Ecto neural progenitor cell (in vitro differentiated cells): ENCODE results near the gene TMEM145.

Source experiments
- DNase-seq: peaks from one replicate; pipeline ENCODE4 v3.0.0-alpha.2; 2018; ENCODE audit warnings: low spot score

The TMEM145 gene

DNA sequence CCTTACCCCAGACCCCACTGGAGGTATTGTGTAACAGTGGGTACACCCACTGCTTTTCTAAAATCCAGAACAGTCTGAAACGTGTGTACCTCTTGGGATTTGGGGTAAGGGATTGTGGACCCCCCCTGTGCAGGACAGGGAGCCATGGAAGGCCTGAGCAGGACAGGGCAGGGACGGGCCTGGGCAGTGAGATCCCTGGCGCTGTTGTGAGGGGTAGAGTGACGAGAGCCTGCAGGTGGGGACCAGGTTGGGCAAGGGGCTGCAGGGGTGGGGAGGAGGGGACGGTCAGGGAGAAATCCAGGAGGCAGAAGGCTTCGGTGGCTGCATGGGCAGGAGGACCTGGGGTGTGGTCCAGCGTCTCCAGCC is 48.4 kb downstream of the TMEM145 start:
- DNase-seq = no peak

DNA sequence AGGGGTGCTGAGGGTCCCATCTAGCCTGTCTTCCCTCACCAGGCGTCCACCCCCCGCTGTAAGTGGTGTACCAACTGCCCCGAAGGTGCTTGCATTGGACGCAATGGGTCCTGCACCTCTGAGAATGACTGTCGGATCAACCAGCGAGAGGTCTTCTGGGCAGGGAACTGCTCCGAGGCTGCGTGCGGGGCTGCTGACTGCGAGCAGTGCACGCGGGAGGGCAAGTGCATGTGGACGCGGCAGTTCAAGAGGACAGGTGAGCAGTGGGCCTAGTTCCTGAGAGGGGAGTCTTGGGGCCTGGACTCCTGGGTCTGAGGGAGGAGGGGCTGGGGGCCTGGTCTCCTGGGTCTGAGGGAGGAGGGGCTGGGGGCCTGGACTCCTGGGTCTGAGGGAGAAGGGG is 49.2 kb downstream of the TMEM145 start:
- DNase-seq = no peak

DNA sequence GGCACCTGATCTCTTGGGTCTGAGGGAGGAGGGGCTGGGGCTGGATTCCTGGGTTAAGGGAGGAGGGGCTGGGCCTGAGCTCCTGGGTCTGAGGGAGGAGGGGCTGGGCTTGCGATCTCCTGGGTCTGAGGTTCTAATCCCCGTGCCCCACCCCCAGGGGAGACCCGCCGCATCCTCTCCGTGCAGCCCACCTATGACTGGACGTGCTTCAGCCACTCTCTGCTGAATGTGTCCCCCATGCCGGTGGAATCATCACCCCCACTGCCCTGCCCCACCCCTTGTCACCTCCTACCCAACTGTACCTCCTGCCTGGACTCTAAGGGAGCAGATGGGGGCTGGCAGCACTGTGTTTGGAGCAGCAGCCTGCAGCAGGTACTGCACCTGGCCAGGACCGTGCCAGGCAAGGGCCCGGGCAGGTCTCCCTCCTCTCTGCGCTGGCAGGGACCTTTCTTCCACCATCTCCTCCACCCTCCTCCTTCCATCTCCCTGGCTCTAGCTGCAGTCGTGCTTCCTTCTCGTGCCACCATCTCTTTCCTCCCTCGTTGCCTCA is 49.9 kb downstream of the TMEM145 start:
- DNase-seq = no peak

DNA sequence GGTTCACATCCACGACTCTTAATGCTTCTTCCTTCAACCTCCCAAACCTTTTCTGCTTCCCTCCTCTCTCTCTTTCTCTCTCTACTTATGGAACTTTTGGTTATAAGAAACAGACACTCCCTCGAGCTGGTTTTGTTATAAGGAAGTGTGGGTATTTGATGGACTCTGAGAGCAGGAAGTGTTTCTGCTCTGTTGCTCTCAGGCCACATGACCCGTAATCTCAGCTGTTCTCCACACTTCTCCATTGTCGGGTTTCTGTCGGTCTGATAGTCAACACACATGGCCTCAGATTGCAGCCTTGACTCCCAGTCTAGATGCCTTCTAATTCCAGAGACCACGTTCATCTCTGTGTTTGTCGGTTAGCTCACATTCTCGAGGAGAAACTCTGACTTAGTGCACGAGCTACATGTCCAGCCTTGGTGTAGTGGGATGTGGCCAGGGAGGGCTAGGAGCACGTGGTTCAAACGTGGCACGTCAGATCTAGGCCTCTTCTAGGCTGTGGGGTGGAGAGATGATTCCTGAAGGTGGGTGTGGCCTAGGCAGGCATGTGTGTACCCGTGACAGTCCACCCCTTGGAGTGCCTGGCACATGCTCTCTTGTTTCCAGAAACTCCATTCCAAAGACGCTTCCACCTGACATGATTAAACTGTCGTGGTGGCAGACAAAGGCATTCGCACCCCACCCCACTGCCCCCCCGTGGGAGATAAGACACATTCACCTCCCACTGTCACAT is 50.7 kb downstream of the TMEM145 start:
- no peak for DNase-seq

DNA sequence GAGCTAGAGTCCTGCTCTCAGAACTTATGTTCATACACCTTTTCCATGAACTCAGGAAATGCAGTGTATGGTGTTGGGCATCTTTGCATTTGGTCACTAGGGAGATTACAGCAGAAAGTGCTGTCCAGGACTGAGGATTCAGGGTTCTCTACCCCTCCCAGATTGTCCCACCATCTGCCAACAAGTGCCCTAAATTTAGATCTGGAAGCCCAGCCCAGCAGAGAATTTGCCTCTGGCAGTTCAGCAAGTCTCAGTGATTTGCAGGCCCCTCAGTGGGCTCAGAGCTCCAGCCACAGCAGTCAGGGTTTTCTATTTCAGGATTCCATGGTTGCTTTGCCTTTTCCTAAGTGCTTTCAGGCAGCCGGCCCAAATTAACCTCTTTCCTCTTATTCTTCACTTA is 53.6 kb downstream of the TMEM145 start:
- DNase-seq = no peak

DNA sequence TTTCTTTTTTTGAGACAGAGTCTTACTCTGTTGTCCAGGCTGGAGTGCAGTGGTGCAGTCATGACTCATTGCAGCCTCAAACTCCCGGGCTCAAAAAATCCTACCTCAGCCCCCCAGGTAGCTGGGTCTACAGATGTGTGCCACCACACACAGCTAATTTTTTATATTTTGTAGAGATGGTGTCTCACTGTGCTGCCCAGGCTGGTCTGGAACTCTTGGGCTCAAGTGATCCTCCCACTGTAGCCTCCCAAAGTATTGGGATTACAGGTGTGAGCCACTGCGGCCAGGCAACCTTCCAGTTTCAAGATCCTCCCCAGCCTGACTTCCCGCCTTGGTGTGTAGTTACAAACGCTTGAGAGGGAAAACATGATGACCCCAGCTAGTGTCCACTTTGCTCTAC is 54.8 kb downstream of the TMEM145 start:
- no peak for DNase-seq

DNA sequence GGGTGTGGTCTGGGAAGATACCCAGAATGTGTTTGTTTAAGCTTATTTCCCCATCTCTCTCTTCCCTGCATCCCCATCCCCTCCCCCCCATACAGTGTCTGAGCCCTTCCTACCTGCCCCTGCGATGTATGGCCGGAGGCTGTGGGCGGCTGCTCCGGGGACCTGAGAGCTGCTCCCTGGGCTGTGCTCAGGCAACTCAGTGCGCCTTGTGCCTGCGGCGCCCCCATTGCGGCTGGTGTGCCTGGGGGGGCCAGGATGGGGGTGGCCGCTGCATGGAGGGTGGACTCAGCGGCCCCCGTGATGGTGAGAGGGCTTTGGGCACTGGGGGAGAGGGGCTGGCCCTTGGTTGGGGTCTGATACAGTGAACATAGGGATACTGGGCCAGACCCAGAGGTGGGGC is 55.3 kb downstream of the TMEM145 start:
- DNase-seq = no peak

DNA sequence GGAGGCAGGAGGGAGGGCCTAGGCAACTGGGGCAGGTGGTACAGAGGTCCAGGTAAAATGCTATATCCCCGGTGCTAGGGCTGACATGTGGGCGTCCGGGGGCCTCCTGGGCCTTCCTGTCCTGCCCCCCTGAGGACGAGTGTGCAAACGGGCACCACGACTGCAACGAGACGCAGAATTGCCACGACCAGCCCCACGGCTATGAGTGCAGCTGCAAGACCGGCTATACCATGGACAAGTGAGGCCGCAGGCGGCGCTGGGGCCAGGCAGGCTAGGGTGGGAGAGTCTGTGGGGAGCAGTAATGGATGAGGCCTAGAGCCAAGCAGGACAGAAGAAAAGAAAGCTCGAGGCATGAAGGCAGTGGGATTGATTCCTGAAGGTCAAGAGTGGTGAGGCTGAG is 55.7 kb downstream of the TMEM145 start:
- DNase-seq = no peak

DNA sequence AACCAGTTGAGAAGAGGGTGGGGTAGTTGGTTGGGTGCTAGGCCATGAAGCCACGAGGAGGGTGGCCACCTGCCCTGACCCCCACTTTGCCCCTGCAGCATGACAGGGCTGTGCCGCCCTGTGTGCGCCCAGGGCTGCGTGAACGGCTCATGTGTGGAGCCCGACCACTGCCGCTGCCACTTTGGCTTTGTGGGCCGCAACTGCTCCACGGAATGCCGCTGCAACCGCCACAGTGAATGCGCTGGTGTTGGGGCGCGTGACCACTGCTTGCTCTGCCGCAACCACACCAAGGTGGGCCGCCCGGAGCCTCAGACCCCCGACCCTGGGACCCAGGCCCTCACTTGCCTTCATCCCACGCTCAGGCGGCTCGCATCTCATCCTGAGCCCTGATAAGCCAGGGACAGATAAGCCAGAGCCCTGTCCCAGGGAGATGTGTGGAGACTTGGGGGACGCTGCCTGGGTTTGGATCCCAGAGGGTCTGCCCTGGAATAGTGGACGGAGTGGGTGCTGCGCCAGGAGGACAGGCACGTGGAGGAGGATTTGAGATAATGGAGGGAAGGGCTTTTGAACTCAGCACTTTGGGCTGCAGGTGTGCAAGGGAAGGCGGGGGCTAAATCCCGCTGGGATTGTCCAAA is 56.4 kb downstream of the TMEM145 start:
- DNase-seq = no peak

DNA sequence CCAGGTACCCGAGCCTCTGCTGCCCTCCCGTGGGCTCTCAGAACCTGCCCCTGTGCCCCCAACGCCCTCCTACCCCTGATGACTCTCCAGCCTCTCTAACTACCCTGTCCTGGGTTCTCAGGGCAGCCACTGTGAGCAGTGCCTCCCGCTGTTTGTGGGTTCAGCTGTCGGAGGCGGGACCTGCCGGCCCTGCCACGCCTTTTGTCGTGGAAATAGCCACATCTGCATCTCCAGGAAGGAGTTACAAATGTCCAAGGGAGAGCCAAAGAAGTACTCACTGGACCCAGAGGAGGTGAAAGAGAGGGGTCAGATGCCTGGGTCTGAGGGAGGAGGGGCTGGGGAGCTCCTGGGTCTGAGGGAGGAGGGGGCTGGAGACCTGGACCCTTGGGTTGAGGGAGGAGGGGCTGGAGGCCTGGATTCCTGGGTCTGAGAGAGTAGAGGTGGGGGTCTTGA is 57.0 kb downstream of the TMEM145 start:
- no peak for DNase-seq

DNA sequence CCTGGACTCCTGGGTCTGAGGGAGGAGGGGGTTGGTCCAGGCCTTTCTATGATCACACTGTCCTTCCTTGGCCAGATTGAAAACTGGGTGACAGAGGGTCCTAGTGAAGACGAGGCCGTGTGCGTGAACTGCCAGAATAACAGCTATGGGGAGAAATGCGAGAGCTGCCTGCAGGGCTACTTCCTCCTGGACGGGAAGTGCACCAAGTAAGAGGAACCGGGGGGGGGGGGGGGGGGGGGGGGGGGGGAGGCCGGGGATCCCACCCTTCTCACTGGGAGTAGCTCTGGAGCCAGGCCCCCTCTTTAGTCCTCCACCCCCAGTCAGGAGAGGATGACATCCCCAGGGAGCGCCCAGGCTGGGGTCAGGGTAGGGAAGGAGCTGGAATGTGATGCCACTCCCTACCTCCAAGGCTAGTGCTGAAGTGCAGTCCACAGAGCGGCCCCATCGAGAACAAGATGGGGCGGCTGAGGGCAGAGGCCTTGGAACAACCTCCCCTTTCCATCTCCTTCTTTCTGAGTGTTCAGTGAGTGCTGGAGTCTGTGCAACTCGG is 57.6 kb downstream of the TMEM145 start:
- no peak for DNase-seq
